ENCODE results near the gene PIGU.
A peak's percentile ranks its signal among the peaks of the same experiment; 100 is the strongest.
"Not testable (repeated sequence)": the region's sequence is repeated elsewhere in the genome, so short reads cannot be mapped to it uniquely, and the experiment has no call there.

PIGU gene

GRCh38 chr20:34525342-34525708 is 151.6 kb downstream of the PIGU start:
- peaks cover 22% of the 10 kb centered on the region for H3K79me1 ChIP-seq (replicated peaks; ENCODE audit: low read length, poor library complexity, severe bottlenecking)
- peaks cover 40 to 66% of the 10 kb centered on the region in 2 experiments for H3K36me3 ChIP-seq (ENCODE audit: control insufficient read depth in 1 of 2, insufficient read depth in 2 of 2, low read depth in 1 of 2, low read length in 2 of 2)
- H2BK5ac ChIP-seq (ENCODE audit: low read depth, low read length, poor library complexity, severe bottlenecking), result no peak overlapping the region

GRCh38 chr20:34524426-34524825 is 152.5 kb downstream of the PIGU start:
- WGBS, result 93% methylated on average over 11 of the region's 11 CpGs
- H3K27me3 ChIP-seq (ENCODE audit: control insufficient read depth in 1 of 2, insufficient read depth in 1 of 2, low read length in 2 of 2), result no peaks in the 10 kb centered on the region
- no peak overlapping the region for H2AK5ac ChIP-seq (ENCODE audit: low read length, severe bottlenecking)

More at GRCh38 chr20:34525342-34525708, 151.6 kb downstream of the PIGU start:
- no peak overlapping the region for H3K14ac ChIP-seq (ENCODE audit: low read length in 2 of 2)
- no peak overlapping the region for H2BK120ac ChIP-seq (ENCODE audit: low read depth, low read length)
- H3K4ac ChIP-seq (ENCODE audit: low read depth in 1 of 2, low read length in 2 of 2), result no peak overlapping the region
- H3K27me3 ChIP-seq (ENCODE audit: control insufficient read depth in 1 of 2, insufficient read depth in 1 of 2, low read length in 2 of 2), result no peaks in the 10 kb centered on the region
- DNase-seq, result no peak
- no peak overlapping the region for H2AFZ ChIP-seq (ENCODE audit: low read depth, low read length)
- H4K8ac ChIP-seq (ENCODE audit: low read length), result no peak overlapping the region
- H2BK12ac ChIP-seq (ENCODE audit: low read length in 2 of 2), result no peak overlapping the region
- H3K23ac ChIP-seq (ENCODE audit: low read length in 2 of 2), result no peak overlapping the region
- H3K9ac ChIP-seq (ENCODE audit: low read length), result peak overlapping the region; percentile 75
- H3K4me2 ChIP-seq (ENCODE audit: low read length, poor library complexity, severe bottlenecking), result no peak overlapping the region
- no peak overlapping the region for H2BK15ac ChIP-seq (ENCODE audit: low read depth, poor library complexity, severe bottlenecking)
- no peak overlapping the region for H3K18ac ChIP-seq (ENCODE audit: low read depth in 1 of 2, low read length in 2 of 2)
- H3K4me1 ChIP-seq (ENCODE audit: control insufficient read depth, insufficient read depth, low read depth, low read length), result peaks cover 35% of the 10 kb centered on the region
- WGBS, result 69% methylated on average over 7 of the region's 7 CpGs
- no peaks in the 10 kb centered on the region for H3K9me3 ChIP-seq (ENCODE audit: control insufficient read depth, low read length)
- peak overlapping the region; percentile 68 for H3K27ac ChIP-seq (ENCODE audit: low read length, poor library complexity, severe bottlenecking)
- H2AK5ac ChIP-seq (ENCODE audit: low read length, severe bottlenecking), result peak overlapping the region; percentile 49
- H3K4me3 ChIP-seq (ENCODE audit: insufficient read depth in 1 of 2, low read depth in 1 of 2, low read length in 2 of 2), result no peak overlapping the region
- peak overlapping the region; percentile 69 for H4K91ac ChIP-seq (ENCODE audit: low read length)

GRCh38 chr20:34522969-34523871 is 153.7 kb downstream of the PIGU start:
- H3K27ac ChIP-seq (ENCODE audit: low read length, poor library complexity, severe bottlenecking), result peak overlapping the region; percentile 72
- no peak overlapping the region for H4K8ac ChIP-seq (ENCODE audit: low read length)
- H2BK12ac ChIP-seq (ENCODE audit: low read length in 2 of 2), result peak overlapping the region in 1 of 2 experiments; percentile 37
- no peak overlapping the region for H4K91ac ChIP-seq (ENCODE audit: low read length)
- H3K36me3 ChIP-seq (ENCODE audit: control insufficient read depth in 1 of 2, insufficient read depth in 2 of 2, low read depth in 1 of 2, low read length in 2 of 2), result peaks cover 23 to 58% of the 10 kb centered on the region in 2 experiments
- peak overlapping the region; percentile 46 for H3K9ac ChIP-seq (ENCODE audit: low read length)
- no peak overlapping the region for H2BK15ac ChIP-seq (ENCODE audit: low read depth, poor library complexity, severe bottlenecking)
- peak overlapping the region in 1 of 2 experiments; percentile 60 for H3K4ac ChIP-seq (ENCODE audit: low read depth in 1 of 2, low read length in 2 of 2)
- no peak overlapping the region for H3K4me3 ChIP-seq (ENCODE audit: insufficient read depth in 1 of 2, low read depth in 1 of 2, low read length in 2 of 2)
- no peaks in the 10 kb centered on the region for H3K27me3 ChIP-seq (ENCODE audit: control insufficient read depth in 1 of 2, insufficient read depth in 1 of 2, low read length in 2 of 2)
- no peak overlapping the region for H2AFZ ChIP-seq (ENCODE audit: low read depth, low read length)
- WGBS, result 34% methylated on average over 15 of the region's 17 CpGs
- H3K14ac ChIP-seq (ENCODE audit: low read length in 2 of 2), result no peak overlapping the region
- peak overlapping the region in 1 of 2 experiments; percentile 55 for H3K18ac ChIP-seq (ENCODE audit: low read depth in 1 of 2, low read length in 2 of 2)
- DNase-seq, result peak; percentile 66
- H2AK5ac ChIP-seq (ENCODE audit: low read length, severe bottlenecking), result no peak overlapping the region
- peaks cover 28% of the 10 kb centered on the region for H3K4me1 ChIP-seq (ENCODE audit: control insufficient read depth, insufficient read depth, low read depth, low read length)
- peak overlapping the region; percentile 45 for H3K4me2 ChIP-seq (ENCODE audit: low read length, poor library complexity, severe bottlenecking)
- H3K79me1 ChIP-seq (replicated peaks; ENCODE audit: low read length, poor library complexity, severe bottlenecking), result peaks cover 8% of the 10 kb centered on the region
- H2BK5ac ChIP-seq (ENCODE audit: low read depth, low read length, poor library complexity, severe bottlenecking), result peak overlapping the region; percentile 10
- H3K23ac ChIP-seq (ENCODE audit: low read length in 2 of 2), result peak overlapping the region in 1 of 2 experiments; percentile 14
- H2BK120ac ChIP-seq (ENCODE audit: low read depth, low read length), result no peak overlapping the region
- no peaks in the 10 kb centered on the region for H3K9me3 ChIP-seq (ENCODE audit: control insufficient read depth, low read length)

More at GRCh38 chr20:34524426-34524825, 152.5 kb downstream of the PIGU start:
- no peak overlapping the region for H3K4me3 ChIP-seq (ENCODE audit: insufficient read depth in 1 of 2, low read depth in 1 of 2, low read length in 2 of 2)
- H3K4ac ChIP-seq (ENCODE audit: low read depth in 1 of 2, low read length in 2 of 2), result no peak overlapping the region
- H2BK5ac ChIP-seq (ENCODE audit: low read depth, low read length, poor library complexity, severe bottlenecking), result no peak overlapping the region
- no peak for DNase-seq
- H3K18ac ChIP-seq (ENCODE audit: low read depth in 1 of 2, low read length in 2 of 2), result no peak overlapping the region
- no peak overlapping the region for H3K4me2 ChIP-seq (ENCODE audit: low read length, poor library complexity, severe bottlenecking)
- H3K27ac ChIP-seq (ENCODE audit: low read length, poor library complexity, severe bottlenecking), result no peak overlapping the region
- H3K36me3 ChIP-seq (ENCODE audit: control insufficient read depth in 1 of 2, insufficient read depth in 2 of 2, low read depth in 1 of 2, low read length in 2 of 2), result peaks cover 32 to 64% of the 10 kb centered on the region in 2 experiments
- peaks cover 15% of the 10 kb centered on the region for H3K79me1 ChIP-seq (replicated peaks; ENCODE audit: low read length, poor library complexity, severe bottlenecking)
- peaks cover 35% of the 10 kb centered on the region for H3K4me1 ChIP-seq (ENCODE audit: control insufficient read depth, insufficient read depth, low read depth, low read length)
- H3K14ac ChIP-seq (ENCODE audit: low read length in 2 of 2), result no peak overlapping the region
- no peak overlapping the region for H2BK120ac ChIP-seq (ENCODE audit: low read depth, low read length)
- peak overlapping the region; percentile 46 for H3K9ac ChIP-seq (ENCODE audit: low read length)
- H2BK12ac ChIP-seq (ENCODE audit: low read length in 2 of 2), result no peak overlapping the region
- H2AFZ ChIP-seq (ENCODE audit: low read depth, low read length), result no peak overlapping the region
- H4K8ac ChIP-seq (ENCODE audit: low read length), result no peak overlapping the region
- no peaks in the 10 kb centered on the region for H3K9me3 ChIP-seq (ENCODE audit: control insufficient read depth, low read length)
- H2BK15ac ChIP-seq (ENCODE audit: low read depth, poor library complexity, severe bottlenecking), result no peak overlapping the region
- no peak overlapping the region for H4K91ac ChIP-seq (ENCODE audit: low read length)
- no peak overlapping the region for H3K23ac ChIP-seq (ENCODE audit: low read length in 2 of 2)

GRCh38 chr20:34519841-34520240 is 157.1 kb downstream of the PIGU start:
- peaks cover 12 to 39% of the 10 kb centered on the region in 2 experiments for H3K36me3 ChIP-seq (ENCODE audit: control insufficient read depth in 1 of 2, insufficient read depth in 2 of 2, low read depth in 1 of 2, low read length in 2 of 2)
- not testable (repeated sequence) for H3K18ac ChIP-seq (ENCODE audit: low read depth in 1 of 2, low read length in 2 of 2); H3K9me3 ChIP-seq (ENCODE audit: control insufficient read depth, low read length); H3K4me2 ChIP-seq (ENCODE audit: low read length, poor library complexity, severe bottlenecking); H3K23ac ChIP-seq (ENCODE audit: low read length in 2 of 2); H3K9ac ChIP-seq (ENCODE audit: low read length); H2BK12ac ChIP-seq (ENCODE audit: low read length in 2 of 2); H3K4me3 ChIP-seq (ENCODE audit: insufficient read depth in 1 of 2, low read depth in 1 of 2, low read length in 2 of 2); H3K27me3 ChIP-seq (ENCODE audit: control insufficient read depth in 1 of 2, insufficient read depth in 1 of 2, low read length in 2 of 2); H2AK5ac ChIP-seq (ENCODE audit: low read length, severe bottlenecking); H2BK120ac ChIP-seq (ENCODE audit: low read depth, low read length); DNase-seq; H2AFZ ChIP-seq (ENCODE audit: low read depth, low read length); H2BK5ac ChIP-seq (ENCODE audit: low read depth, low read length, poor library complexity, severe bottlenecking); H4K8ac ChIP-seq (ENCODE audit: low read length); H3K27ac ChIP-seq (ENCODE audit: low read length, poor library complexity, severe bottlenecking); H3K14ac ChIP-seq (ENCODE audit: low read length in 2 of 2); H3K79me1 ChIP-seq (replicated peaks; ENCODE audit: low read length, poor library complexity, severe bottlenecking); H3K4ac ChIP-seq (ENCODE audit: low read depth in 1 of 2, low read length in 2 of 2); H4K91ac ChIP-seq (ENCODE audit: low read length); H2BK15ac ChIP-seq (ENCODE audit: low read depth, poor library complexity, severe bottlenecking)
- H3K4me1 ChIP-seq (ENCODE audit: control insufficient read depth, insufficient read depth, low read depth, low read length), result peaks cover 16% of the 10 kb centered on the region
- 97% methylated on average over 9 of the region's 10 CpGs for WGBS
